MV-4-11 (cell line): ENCODE measurements around the gene GADD45GIP1.
"Not testable (repeated sequence)": the region's sequence is repeated elsewhere in the genome, so short reads cannot be mapped to it uniquely, and the experiment has no call there.

Source experiments
- DNase-seq: peaks from one replicate; lab custom pipeline; 2025; lab: John Stamatoyannopoulos, UW

Gene GADD45GIP1

DNA sequence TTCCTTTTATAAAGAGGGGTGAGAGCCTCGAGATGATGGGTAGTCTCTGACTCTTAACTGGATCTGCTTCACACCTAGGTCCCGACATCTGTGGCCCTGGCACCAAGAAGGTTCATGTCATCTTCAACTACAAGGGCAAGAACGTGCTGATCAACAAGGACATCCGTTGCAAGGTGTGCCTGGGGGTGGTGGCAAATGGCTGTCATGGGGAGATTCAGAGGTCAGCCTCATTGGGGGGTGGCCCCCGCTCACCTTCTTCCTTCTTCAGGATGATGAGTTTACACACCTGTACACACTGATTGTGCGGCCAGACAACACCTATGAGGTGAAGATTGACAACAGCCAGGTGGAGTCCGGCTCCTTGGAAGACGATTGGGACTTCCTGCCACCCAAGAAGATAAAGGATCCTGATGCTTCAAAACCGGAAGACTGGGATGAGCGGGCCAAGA lies 17.0 kb downstream of the GADD45GIP1 start:
- no peak for DNase-seq

DNA sequence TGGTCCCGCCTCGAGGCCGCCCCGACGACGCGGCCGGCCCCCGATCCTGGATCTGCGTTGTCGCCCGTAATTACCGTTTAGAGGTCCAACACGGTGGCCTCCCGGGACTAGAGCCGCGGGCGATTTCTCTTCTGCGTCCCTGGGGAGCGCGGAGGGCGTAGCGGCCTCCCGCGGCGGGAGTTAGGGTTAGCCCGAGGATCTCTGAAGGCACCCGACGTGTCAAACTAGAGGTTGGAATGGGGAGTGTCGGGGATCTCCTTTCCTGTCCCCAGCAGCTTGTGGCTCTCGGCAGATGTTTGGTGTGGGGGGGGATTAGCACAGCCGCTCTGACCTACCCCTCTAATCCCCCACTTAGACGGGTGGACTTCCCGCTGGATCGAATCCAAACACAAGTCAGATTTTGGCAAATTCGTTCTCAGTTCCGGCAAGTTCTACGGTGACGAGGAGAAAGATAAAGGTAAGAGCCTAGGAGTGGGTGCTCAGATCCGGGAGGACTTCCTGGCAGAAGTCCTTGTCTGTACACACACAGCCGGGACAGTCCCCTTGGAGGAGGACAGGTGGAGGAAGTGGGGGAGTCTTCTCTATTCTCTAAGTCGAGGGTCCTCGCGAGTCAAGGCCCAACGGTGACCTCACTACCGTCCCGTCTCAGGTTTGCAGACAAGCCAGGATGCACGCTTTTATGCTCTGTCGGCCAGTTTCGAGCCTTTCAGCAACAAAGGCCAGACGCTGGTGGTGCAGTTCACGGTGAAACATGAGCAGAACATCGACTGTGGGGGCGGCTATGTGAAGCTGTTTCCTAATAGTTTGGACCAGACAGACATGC lies 18.0 kb downstream of the GADD45GIP1 start:
- peak; percentile 34 for DNase-seq

DNA sequence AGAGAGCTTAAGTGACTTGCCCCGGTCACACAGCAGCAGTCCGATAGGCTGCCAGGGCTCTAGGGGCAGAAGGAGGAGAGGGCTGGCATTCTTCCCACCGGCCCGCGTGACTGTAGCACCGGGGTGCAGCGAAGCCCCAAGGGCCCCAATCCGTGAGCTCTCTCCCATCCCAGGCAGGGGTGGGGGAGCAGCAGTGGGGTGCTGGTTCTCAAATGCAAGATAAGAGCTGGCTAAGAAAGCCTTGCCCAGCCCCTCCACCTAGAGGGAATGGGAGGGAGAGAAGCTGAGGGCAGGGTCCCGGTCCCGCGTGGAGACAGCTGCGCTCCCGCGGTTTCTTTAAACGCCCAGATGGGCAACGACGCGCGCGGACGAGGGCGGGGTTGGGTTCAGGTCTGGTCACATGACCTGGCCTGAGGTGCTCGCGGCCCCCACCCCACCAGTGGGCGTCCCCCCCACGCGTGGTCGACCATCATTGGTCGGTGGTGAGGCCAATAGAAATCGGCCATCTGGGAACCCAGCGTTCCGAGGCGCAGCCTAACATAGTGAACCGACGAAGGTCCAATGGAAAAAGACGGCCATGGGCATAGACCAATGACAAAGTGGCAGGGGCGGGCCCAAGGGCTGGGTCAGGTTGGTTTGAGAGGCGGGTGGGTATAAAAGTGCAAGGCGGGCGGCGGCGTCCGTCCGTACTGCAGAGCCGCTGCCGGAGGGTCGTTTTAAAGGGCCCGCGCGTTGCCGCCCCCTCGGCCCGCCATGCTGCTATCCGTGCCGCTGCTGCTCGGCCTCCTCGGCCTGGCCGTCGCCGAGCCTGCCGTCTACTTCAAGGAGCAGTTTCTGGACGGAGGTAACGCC lies 18.9 kb downstream of the GADD45GIP1 start, which contains the start of gene CALR:
CALR (plus strand) TSS at position 683 of the 852 bp plus-strand sequence; CDS start at position 754, 71 bp downstream.
- peak; percentile 100 for DNase-seq

DNA sequence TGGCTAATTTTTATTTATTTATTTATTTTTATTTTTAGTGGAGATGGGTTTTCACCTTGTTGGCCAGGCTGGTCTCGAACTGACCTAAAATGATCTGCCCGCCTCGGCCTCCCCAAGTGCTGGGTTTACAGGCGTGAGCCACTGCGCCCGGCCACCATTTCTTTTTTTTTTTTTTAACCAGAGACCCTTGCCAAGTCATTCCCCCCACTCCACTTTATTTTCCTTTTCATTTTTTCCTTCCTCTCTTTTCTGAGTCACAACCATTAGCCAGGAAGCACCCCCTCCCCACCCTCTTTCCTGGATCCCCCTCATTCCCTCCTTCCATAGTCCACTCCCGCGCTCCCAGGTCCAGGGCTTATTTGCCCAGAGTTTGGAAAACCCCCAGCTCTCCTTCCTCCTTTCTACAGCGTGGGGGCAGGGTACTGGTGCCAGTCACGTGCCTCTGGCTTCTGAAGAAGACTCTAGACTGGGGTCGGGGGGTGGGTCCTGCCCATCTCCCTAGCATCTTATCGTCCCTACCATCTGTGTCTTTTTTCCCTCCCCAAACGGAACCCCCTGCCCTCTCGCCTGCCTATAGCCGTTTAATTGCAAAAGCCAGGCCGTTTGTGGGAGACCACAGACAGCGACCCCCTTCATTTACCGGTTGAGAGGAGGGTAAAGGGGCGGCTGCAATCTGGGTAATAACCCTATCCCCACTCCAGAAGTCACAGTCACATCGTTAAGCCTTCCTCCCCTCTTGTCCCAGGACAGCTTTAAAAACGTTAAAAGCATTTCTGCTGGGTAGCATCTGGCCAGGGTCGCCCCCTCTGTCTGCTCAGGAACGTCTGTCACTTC lies 19.7 kb downstream of the GADD45GIP1 start:
- peak; percentile 89 for DNase-seq

GRCh38 chr19:12936582-12936981 lies 20.4 kb downstream of the GADD45GIP1 start:
- DNase-seq, result no peak

DNA sequence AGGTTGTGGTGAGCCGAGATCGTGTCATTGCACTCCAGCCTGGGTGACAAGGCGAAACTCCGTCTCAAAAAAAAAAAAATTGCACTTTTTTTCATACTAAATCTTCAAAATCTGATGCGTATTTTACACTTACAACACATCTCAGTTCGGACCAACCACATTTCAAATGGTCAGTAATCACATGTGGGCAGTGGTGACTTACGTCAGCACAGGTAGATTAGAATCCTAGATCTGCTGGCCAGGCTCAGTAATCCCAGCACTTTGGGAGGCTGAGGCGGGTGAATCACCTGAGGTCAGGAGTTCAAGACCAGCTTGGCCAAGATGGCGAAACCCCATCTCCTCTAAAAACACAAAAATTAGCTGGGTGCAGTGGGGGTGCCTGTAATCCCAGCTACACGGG lies 22.0 kb downstream of the GADD45GIP1 start:
- no peak for DNase-seq

DNA sequence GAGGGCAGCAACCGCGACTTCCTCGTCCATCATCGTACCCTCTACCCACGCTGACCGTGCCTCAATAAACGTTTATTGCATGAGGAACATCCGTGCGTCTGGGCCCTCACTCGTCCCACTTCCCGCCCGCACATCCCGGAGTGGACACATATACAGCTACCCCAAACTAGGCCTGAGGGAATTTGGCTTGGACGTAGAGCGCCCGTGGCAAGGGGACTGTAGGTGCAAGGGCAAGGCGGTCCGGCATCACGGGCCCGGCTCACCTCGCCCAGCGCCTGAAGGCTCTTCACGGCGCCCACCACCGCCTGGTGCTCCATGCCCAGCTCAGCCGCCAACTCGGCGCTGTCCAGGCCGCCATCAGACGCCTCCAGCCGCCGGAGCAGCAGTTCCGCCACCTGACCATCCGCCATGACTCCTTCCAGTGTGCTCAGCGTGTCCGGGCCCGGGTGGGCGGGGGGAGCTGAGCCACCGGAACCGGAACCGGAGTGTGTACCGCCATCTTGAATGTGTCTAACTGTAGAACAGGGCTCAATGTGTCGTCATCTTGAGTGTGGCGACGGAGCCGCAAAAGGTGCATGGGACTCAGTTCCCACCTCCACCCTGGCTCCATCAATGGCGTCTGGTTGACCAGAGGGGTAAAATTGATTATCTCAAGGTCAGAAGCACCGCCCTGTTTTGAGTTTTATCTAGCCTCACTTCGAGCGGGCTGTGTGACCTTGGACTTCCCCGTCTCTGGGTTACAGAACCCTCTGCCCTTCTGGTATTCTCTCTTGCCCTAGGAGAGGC lies 23.5 kb downstream of the GADD45GIP1 start, which contains the start of gene FARSA:
FARSA (minus strand) TSS at position 425 of the 786 bp plus-strand sequence; CDS start at position 410, 15 bp downstream.
- DNase-seq, result peak; percentile 94

DNA sequence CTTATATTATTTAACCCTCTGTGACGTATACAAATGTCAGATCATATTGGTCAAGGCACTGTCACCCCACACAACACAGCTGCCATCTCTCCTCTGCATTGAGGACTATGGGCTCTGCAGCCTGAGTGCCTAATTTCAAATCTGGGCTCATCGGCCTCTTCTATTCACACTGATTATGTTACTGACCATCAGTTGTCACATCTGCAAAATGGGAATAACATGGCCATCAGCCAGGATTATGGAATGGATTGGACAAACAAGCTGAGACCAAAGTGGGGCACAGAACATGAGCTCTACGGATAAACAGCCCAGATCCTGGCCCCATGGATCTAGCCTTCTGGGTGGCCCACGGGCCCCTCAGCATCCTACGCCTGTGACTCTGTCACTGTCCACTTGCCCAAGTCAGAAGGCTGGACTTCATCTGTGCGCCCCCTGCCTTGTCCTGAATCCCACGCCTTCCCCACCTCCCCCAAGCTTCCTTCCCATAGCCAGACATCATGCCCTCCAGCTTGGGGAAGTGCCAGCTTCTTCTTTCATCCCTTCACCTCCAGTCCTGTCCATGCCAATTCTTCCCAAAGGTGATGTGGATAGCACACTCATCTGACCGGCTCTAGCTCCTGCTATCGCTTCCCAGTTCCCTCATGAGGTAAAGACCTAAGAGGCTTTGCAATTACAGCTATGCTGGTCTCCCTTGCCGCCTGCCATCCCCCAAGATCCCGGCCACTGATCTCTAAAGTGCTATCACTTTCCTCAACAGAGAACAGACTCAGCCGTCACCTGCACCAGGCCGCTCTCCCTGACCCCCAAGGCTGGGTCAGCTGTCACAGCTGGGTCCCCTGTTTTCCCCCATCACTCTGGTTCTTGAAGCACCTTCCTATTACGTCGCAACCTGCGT lies 24.4 kb downstream of the GADD45GIP1 start:
- peak; percentile 29 for DNase-seq

- DNase-seq, result peak; percentile 15
Measured at GRCh38 chr19:12930002-12930645, 26.9 kb downstream of the GADD45GIP1 start.

GRCh38 chr19:12924621-12925310 lies 32.3 kb downstream of the GADD45GIP1 start:
- DNase-seq, result no peak

DNA sequence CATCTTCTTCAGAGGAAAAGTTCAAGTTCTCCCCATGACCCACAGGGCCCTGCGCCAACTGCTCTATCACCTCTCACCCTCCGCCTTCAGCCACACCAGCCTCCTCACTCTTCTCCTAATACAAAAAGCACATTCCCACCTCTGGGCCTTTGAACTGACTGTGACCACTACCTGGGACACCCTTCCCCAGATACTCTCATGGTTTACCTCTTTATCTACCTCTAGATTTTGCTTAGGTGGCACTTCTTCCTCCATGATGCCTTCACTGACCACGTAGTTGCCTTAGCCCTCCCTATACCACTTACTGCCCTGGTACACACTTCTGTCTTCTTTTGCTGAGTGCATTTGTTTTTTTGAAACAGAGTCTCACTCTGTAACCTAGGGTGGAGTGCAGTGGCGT lies 34.1 kb downstream of the GADD45GIP1 start:
- DNase-seq, result no peak

DNA sequence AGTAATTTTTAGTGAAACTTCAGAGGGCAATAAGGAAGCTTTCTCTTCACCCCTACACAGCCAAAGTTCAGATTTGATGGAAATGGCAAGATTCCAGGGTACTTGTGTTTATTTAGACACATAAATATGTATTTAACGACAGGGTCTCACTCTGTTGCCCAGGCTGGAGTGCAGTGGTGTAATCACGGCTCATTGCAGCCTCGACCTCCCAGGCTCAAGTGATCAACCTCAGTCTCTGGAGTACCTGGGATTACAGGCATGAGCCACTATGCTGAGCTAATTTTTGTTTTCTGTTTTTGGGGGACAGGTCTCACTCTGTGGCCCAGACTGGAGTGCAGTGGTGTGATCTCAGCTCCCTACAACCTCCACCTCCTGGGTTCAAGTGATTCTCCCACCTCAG lies 36.0 kb downstream of the GADD45GIP1 start:
- DNase-seq, result no peak

DNA sequence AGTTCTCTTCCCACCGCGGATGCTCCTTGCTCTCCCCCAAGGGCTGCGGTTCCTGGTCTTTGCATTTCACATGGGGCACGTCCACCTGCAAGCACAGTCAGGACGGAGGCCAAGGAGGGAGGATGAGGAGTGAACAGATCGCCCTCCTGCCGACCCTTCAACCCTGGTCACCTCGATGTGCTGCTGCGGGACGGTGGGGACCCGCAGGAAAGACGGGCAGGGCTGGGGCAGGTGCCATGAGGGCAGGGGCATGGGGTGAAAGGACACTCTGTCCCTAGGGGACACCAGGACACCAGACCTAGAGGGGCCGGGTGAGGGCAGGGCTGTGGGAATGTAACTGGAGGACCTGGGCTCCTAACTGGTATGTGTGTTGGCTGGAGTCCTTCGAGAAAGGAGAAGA lies 38.8 kb downstream of the GADD45GIP1 start:
- DNase-seq, result no peak

DNA sequence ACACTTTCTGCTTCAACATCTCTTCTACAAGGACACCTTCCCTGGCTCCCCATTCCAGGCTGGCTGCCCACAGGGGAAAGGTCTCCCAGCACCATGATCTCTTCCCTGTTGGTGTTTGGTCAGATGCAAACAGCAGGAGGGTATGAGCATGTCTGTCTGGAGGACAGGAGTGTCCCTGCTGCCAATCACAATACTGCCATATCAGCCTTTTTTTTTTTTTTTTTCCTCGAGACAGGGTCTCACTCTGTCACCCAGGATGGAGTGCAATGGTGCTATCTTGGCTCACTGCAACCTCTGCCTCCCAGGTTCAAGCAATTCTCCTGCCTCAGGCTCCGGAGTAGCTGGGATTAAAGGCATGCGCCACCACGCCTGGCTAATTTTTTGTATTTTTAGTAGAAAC lies 41.2 kb downstream of the GADD45GIP1 start:
- DNase-seq, result not testable (repeated sequence)

DNA sequence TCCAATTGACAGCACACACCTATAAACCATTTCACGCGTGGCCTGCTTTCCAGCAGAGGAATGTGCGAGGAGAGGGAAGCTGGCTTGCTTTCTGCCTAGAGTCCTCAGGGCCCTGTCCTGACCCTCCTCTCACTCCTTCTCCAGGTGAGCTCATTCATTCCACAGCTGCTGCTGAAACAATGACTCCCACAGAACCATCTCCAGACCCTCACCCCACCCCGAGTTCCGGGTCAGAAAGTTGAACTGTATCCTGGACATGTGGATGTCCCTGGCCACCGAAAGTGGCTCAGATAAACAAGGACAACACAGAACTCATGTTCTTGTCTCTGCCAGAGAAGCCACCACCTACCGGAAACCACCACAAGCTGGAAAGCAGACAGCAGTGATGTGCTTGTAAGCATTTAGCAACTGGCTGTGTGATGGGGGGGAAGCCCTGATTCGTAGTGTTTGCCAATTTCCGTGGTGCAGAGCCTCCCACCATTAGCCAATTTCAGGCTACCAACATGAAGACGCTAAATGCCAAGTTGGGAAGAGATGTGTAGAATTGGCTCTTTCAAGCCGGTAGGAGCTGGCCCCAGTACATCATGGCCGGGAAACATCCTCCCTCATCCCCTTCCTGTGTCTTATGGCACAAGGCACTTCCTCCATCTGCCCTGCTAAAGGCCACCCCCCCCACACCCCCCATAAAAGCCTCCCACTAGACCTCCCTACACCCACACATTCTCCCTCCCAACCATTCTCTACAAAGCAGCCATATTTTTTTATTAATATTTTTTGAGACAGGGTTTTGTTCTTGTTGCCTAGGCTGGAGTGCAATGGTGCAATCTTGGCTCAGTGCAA lies 43.0 kb downstream of the GADD45GIP1 start:
- peak; percentile 92 for DNase-seq

GRCh38 chr19:12913011-12913561 lies 43.9 kb downstream of the GADD45GIP1 start:
- no peak for DNase-seq

- no peak for DNase-seq
Measured at GRCh38 chr19:12912571-12912970, 44.5 kb downstream of the GADD45GIP1 start.

GRCh38 chr19:12907166-12907565 lies 49.9 kb downstream of the GADD45GIP1 start:
- no peak for DNase-seq
